ENCODE data around the gene SPEF1.

Gene SPEF1

DNA sequence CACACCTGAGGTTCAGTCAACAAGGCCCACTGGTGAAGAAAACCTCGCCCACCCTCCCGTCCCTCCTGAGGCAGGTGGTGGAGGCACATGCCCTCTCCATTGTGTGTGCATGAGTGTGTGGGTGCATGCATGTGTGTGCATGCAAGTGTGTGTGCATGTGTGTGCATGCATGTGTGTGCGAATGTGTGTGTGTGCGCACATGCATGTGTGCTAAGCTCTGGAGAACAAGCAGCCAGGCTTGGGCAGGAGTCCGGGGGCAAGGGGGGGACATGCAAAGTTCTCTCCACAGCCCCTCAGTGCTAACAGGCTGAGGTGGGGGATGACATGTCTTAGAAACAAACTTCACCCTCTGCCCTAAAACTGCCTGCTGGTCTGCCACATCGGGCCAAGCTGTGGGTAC lies 51.9 kb downstream of the SPEF1 start:
- DNase-seq (ENCODE audit: low spot score), result no peak

DNA sequence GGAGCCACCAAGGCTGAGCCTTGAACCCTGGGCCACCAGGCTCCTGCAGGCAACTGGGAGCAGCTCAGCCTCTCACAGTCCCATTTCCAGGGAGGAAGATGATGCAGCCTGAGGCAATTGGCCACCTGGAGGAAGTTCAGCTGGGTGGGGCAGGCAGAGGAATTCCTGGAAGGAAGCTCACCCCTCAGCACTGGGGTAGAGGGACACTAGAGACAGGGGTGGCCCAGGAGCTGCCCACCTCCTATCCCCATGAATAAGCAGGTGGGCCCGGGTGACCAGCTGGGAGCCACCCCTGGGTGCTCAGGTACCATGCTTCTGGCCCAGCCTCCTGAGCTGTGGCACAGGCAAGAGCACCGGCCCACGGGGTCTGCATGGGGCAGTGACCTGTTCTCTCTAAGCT lies 52.4 kb downstream of the SPEF1 start:
- no peak for DNase-seq (ENCODE audit: low spot score)

DNA sequence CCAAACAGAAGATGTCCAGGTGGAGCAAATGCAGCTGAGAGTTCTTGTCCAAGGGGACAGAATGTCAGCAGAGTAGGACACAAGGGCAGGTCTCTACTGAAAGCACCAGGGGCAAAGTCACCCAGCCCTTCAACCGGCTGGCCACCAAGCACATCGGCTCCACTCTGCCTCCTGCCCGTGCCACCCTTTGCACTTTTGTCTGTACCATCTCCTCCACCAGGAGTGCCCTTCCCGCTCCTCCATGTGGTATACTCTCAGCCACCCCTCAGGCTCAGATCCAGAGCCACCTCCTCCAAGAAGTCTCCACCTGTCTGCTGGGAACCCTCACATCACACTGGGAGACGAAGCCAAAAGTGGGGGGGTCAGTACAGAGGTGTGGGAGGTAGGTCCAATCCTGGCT lies 52.9 kb downstream of the SPEF1 start:
- no peak for DNase-seq (ENCODE audit: low spot score)
